NCI-H446 treated with DMSO at 0.1 percent for 48 hours (cell line): ENCODE results near the gene PROSER2.

Source experiments
- DNase-seq: peaks from one replicate; lab custom pipeline; 2025; lab: John Stamatoyannopoulos, UW

The PROSER2 gene

GRCh38 chr10:11804336-11804735, 18.8 kb upstream of the PROSER2 start:
- DNase-seq, result no peak

GRCh38 chr10:11805792-11806191, 17.4 kb upstream of the PROSER2 start:
- DNase-seq, result no peak

- DNase-seq, result no peak
These were observed 16.4 kb upstream of the PROSER2 start for GRCh38 chr10:11806706-11807105.

- DNase-seq, result no peak
These were observed 14.3 kb upstream of the PROSER2 start for GRCh38 chr10:11808808-11809207.

- no peak for DNase-seq
These were observed 12.8 kb upstream of the PROSER2 start for GRCh38 chr10:11810313-11810766.

GRCh38 chr10:11810973-11811372, 12.2 kb upstream of the PROSER2 start:
- DNase-seq, result no peak

GRCh38 chr10:11813177-11813576, 10.0 kb upstream of the PROSER2 start:
- DNase-seq, result no peak

- no peak for DNase-seq
These were observed 9.1 kb upstream of the PROSER2 start for GRCh38 chr10:11813855-11814567.

- no peak for DNase-seq
These were observed 4.1 kb upstream of the PROSER2 start for GRCh38 chr10:11819027-11819426.

- no peak for DNase-seq
These were observed 965 bp upstream of the PROSER2 start for GRCh38 chr10:11822026-11822756.

GRCh38 chr10:11822809-11823121, 391 bp upstream of the PROSER2 start:
- DNase-seq, result no peak

GRCh38 chr10:11823989-11824346, 812 bp downstream of the PROSER2 start:
- no peak for DNase-seq

- DNase-seq, result no peak
These were observed 1.2 kb downstream of the PROSER2 start for GRCh38 chr10:11824376-11824775.

GRCh38 chr10:11824825-11825224, 1.7 kb downstream of the PROSER2 start:
- no peak for DNase-seq

- no peak for DNase-seq
These were observed 2.7 kb downstream of the PROSER2 start for GRCh38 chr10:11825796-11826414.

GRCh38 chr10:11827006-11827405, 3.9 kb downstream of the PROSER2 start:
- DNase-seq, result no peak

GRCh38 chr10:11827414-11827813, 4.3 kb downstream of the PROSER2 start:
- no peak for DNase-seq

GRCh38 chr10:11828682-11829284, 5.6 kb downstream of the PROSER2 start:
- DNase-seq, result no peak

- DNase-seq, result no peak
These were observed 7.8 kb downstream of the PROSER2 start for GRCh38 chr10:11830836-11831519.

GRCh38 chr10:11831520-11831951, 8.4 kb downstream of the PROSER2 start:
- no peak for DNase-seq

GRCh38 chr10:11832042-11832441, 8.9 kb downstream of the PROSER2 start:
- no peak for DNase-seq

GRCh38 chr10:11835061-11835460, 11.9 kb downstream of the PROSER2 start:
- DNase-seq, result no peak
